Endothelial cell of hepatic sinusoid (primary cell): ENCODE data around the gene TRPC4.

Experiments
- in situ Hi-C: cut with HindIII; loops from 2 replicates; pipeline ENCODE4 v1.10.0; 2017; ENCODE audit warnings: low sequenced_read_pairs

TRPC4 gene

GRCh38 chr13:37665420-37665819 lies 204.2 kb downstream of the TRPC4 start:
- in situ Hi-C loops = loop anchor here (10.0 kb wide), 1 partner anchor 49 kb away; no protein-coding TSS in a partner anchor

GRCh38 chr13:37663724-37664123 lies 205.8 kb downstream of the TRPC4 start:
- in situ Hi-C loops = loop anchor here (10.0 kb wide), 1 partner anchor 51 kb away; no protein-coding TSS in a partner anchor

- in situ Hi-C loops = loop anchor here (10.0 kb wide), 1 partner anchor 52 kb away; no protein-coding TSS in a partner anchor
These were observed 206.9 kb downstream of the TRPC4 start for GRCh38 chr13:37662624-37663023.

- in situ Hi-C loops = no loop called here
These were observed 211.6 kb downstream of the TRPC4 start for GRCh38 chr13:37657956-37658355.

- in situ Hi-C loops = no loop called here
These were observed 212.4 kb downstream of the TRPC4 start for GRCh38 chr13:37657134-37657533.

- in situ Hi-C loops = no loop called here
These were observed 213.2 kb downstream of the TRPC4 start for GRCh38 chr13:37656247-37656940.

GRCh38 chr13:37652596-37652995 lies 217.0 kb downstream of the TRPC4 start:
- in situ Hi-C loops = loop anchor here (5.0 kb wide), 1 partner anchor 80 kb away; no protein-coding TSS in a partner anchor

GRCh38 chr13:37651891-37652290 lies 217.7 kb downstream of the TRPC4 start:
- in situ Hi-C loops = loop anchor here (5.0 kb wide), 1 partner anchor 80 kb away; no protein-coding TSS in a partner anchor

GRCh38 chr13:37648609-37649008 lies 221.0 kb downstream of the TRPC4 start:
- in situ Hi-C loops = loop anchor here (25.0 kb wide), 1 partner anchor 214 kb away; the partner anchor contains the start of gene TRPC4

- in situ Hi-C loops = loop anchor here (25.0 kb wide), 1 partner anchor 215 kb away; the partner anchor contains the start of gene TRPC4
These were observed 222.4 kb downstream of the TRPC4 start for GRCh38 chr13:37647031-37647650.

- in situ Hi-C loops = loop anchor here (25.0 kb wide), 1 partner anchor 216 kb away; the partner anchor contains the start of gene TRPC4
These were observed 223.0 kb downstream of the TRPC4 start for GRCh38 chr13:37646531-37646930.

- in situ Hi-C loops = loop anchor here (25.0 kb wide), 1 partner anchor 217 kb away; the partner anchor contains the start of gene TRPC4
These were observed 224.3 kb downstream of the TRPC4 start for GRCh38 chr13:37645181-37645740.

GRCh38 chr13:37641391-37641790 lies 228.2 kb downstream of the TRPC4 start:
- in situ Hi-C loops = loop anchor here (25.0 kb wide), 1 partner anchor 221 kb away; the partner anchor contains the start of gene TRPC4

GRCh38 chr13:37640499-37640898 lies 229.1 kb downstream of the TRPC4 start:
- in situ Hi-C loops = loop anchor here (25.0 kb wide), 1 partner anchor 222 kb away; the partner anchor contains the start of gene TRPC4

- in situ Hi-C loops = loop anchor here (25.0 kb wide), 1 partner anchor 226 kb away; the partner anchor contains the start of gene TRPC4
These were observed 232.9 kb downstream of the TRPC4 start for GRCh38 chr13:37636701-37637100.

- in situ Hi-C loops = loop anchor here (25.0 kb wide), 1 partner anchor 230 kb away; the partner anchor contains the start of gene TRPC4
These were observed 237.3 kb downstream of the TRPC4 start for GRCh38 chr13:37632294-37632693.

GRCh38 chr13:37627428-37627827 lies 242.1 kb downstream of the TRPC4 start:
- in situ Hi-C loops = loop anchor here (25.0 kb wide), 1 partner anchor 235 kb away; the partner anchor contains the start of gene TRPC4

GRCh38 chr13:37621811-37622361 lies 247.7 kb downstream of the TRPC4 start:
- in situ Hi-C loops = no loop called here

- in situ Hi-C loops = no loop called here
These were observed 251.0 kb downstream of the TRPC4 start for GRCh38 chr13:37618554-37618953.

- in situ Hi-C loops = no loop called here
These were observed 252.4 kb downstream of the TRPC4 start for GRCh38 chr13:37617173-37617572.

GRCh38 chr13:37616131-37616530 lies 253.4 kb downstream of the TRPC4 start:
- in situ Hi-C loops = no loop called here
